HepG2 (cell line): ENCODE measurements around the gene TMC8. TPM values are rescaled to one million over a fixed set of nuclear protein-coding genes. Genes with fewer than 3 reads are reported as not detected.

Experiments
- GLI4 ChIP-seq: sonication (generic); formaldehyde crosslinking; IDR thresholded peaks from 2 replicates; pipeline ENCODE4 v1.5.1; 2020; ENCODE audit warnings: missing genetic modification reagents, mild to moderate bottlenecking, moderate library complexity, borderline replicate concordance
- GMEB1 ChIP-seq: sonication (generic); formaldehyde crosslinking; IDR thresholded peaks from 2 replicates; pipeline ENCODE4 v1.5.1; 2020; ENCODE audit warnings: missing genetic modification reagents, mild to moderate bottlenecking, borderline replicate concordance
- HBP1 ChIP-seq: IDR thresholded peaks from 2 replicates; pipeline ENCODE4 v1.6.1; 2016; ENCODE audit warnings: low read depth, control low read depth
- MIXL1 ChIP-seq: IDR thresholded peaks from 2 replicates; pipeline ENCODE4 v1.6.1; 2016
- MYC ChIP-seq: sonication (generic); formaldehyde crosslinking; IDR thresholded peaks from 2 replicates; pipeline ENCODE4 v1.9.0; 2021; ENCODE audit warnings: missing genetic modification reagents, borderline replicate concordance
- NCOR1 ChIP-seq: fragments of 200-600 bp; sonication (generic); IDR thresholded peaks from 2 replicates; pipeline ENCODE4 v1.7.0; 2017; ENCODE audit warnings: antibody characterized with exemption, low read length, borderline replicate concordance
- PCBP2 ChIP-seq: fragments of 200-400 bp; formaldehyde crosslinking; optimal IDR thresholded peaks from 2 replicates; pipeline ENCODE3; 2018; ENCODE audit warnings: low read length, low read depth; ENCODE audit not compliant: poor library complexity, severe bottlenecking
- PRDM15 ChIP-seq: sonication (generic); formaldehyde crosslinking; IDR thresholded peaks from 2 replicates; pipeline ENCODE4 v1.4.0; 2020; ENCODE audit warnings: missing genetic modification reagents
- RBFOX2 ChIP-seq: fragments of 200-400 bp; formaldehyde crosslinking; IDR thresholded peaks from 2 replicates; pipeline ENCODE4 v1.6.1; 2017; ENCODE audit warnings: low read depth, mild to moderate bottlenecking, low read length
- RXRB ChIP-seq: IDR thresholded peaks from 2 replicates; pipeline ENCODE4 v1.6.1; 2016; ENCODE audit warnings: borderline replicate concordance, missing genetic modification reagents, missing compliant biosample characterization
- SALL1 ChIP-seq: sonication (generic); formaldehyde crosslinking; IDR thresholded peaks from 2 replicates; pipeline ENCODE4 v1.8.0; 2022; ENCODE audit warnings: mild to moderate bottlenecking, missing genetic modification reagents
- SMAD1 ChIP-seq: sonication (generic); formaldehyde crosslinking; IDR thresholded peaks from 2 replicates; pipeline ENCODE4 v1.4.0; 2020; ENCODE audit warnings: missing genetic modification reagents, low read depth, mild to moderate bottlenecking, borderline replicate concordance
- SP140L ChIP-seq: sonication (generic); formaldehyde crosslinking; IDR thresholded peaks from 2 replicates; pipeline ENCODE4 v1.4.0; 2020; ENCODE audit warnings: missing genetic modification reagents, borderline replicate concordance
- SP5 ChIP-seq: IDR thresholded peaks from 2 replicates; pipeline ENCODE4 v1.6.1; 2016; ENCODE audit warnings: low read depth, borderline replicate concordance
- XRCC5 ChIP-seq: fragments of 200-400 bp; formaldehyde crosslinking; optimal IDR thresholded peaks from 2 replicates; pipeline ENCODE3; 2017; ENCODE audit warnings: mild to moderate bottlenecking, low read length
- ZKSCAN1 ChIP-seq: fragments of 150-350 bp; IDR thresholded peaks from 2 replicates; pipeline ENCODE4 v1.6.1; 2014; ENCODE audit warnings: low read length
- ZNF263 ChIP-seq: sonication (generic); formaldehyde crosslinking; IDR thresholded peaks from 2 replicates; pipeline ENCODE4 v1.4.0; 2020; ENCODE audit warnings: missing genetic modification reagents
- ZNF558 ChIP-seq: sonication (generic); formaldehyde crosslinking; IDR thresholded peaks from 2 replicates; pipeline ENCODE4 v1.9.0; 2022; ENCODE audit warnings: mild to moderate bottlenecking, missing genetic modification reagents, borderline replicate concordance
- ZNF672 ChIP-seq: sonication (generic); formaldehyde crosslinking; IDR thresholded peaks from 2 replicates; pipeline ENCODE4 v1.8.1; 2022; ENCODE audit warnings: missing genetic modification reagents
- ZNF749 ChIP-seq: sonication (generic); formaldehyde crosslinking; IDR thresholded peaks from 2 replicates; pipeline ENCODE4 v1.8.0; 2022; ENCODE audit warnings: mild to moderate bottlenecking, missing genetic modification reagents, moderate library complexity, borderline replicate concordance
- ZNF878 ChIP-seq: sonication (generic); formaldehyde crosslinking; IDR thresholded peaks from 2 replicates; pipeline ENCODE4 v1.8.1; 2023; ENCODE audit warnings: mild to moderate bottlenecking, missing genetic modification reagents, moderate library complexity
- ZSCAN30 ChIP-seq: sonication (generic); formaldehyde crosslinking; IDR thresholded peaks from 2 replicates; pipeline ENCODE4 v1.5.0; 2020; ENCODE audit warnings: mild to moderate bottlenecking, missing genetic modification reagents
- polyA plus RNA-seq, 8 experiments: library from polyadenylated mRNA; depleted of rRNA in 3 of 8; stranded (reverse) in 7 of 8; unstranded in 1 of 8; fragments of >200 nt; fragmentation: Illumina TruSeq in 4 of 8; extraction: Trizol in 4 of 8; gene quantifications; 2 replicates each; pipeline versions ENCODE4 v1.2.1 to v1.2.3, GENCODE V29; 2011 to 2016; ENCODE audit warnings: low read depth in 4 of 8, missing spikeins in 1 of 8, mixed read lengths in 1 of 8; ENCODE audit not compliant: insufficient read depth in 1 of 8
- total RNA-seq, 5 experiments: library from RNA; depleted of rRNA; stranded (reverse); fragments of >200 nt; fragmentation: Illumina TruSeq; extraction: Trizol; gene quantifications; 2 replicates each; pipeline ENCODE4 v1.2.3, GENCODE V29; 2016; ENCODE audit warnings: low read depth in 1 of 5
- TF ChIP-seq, protein P1 (sequence below): sonication (generic); formaldehyde crosslinking; IDR thresholded peaks from 2 replicates; pipeline ENCODE4 v1.4.0; 2020; ENCODE audit warnings: missing genetic modification reagents

The TMC8 gene
- total and polyA plus RNA-seq, 2 of the 13 experiments (the other 11 are each of a cell fraction or from before 2014, with no cell fraction given): 0.53 to 7.8 TPM

DNA sequence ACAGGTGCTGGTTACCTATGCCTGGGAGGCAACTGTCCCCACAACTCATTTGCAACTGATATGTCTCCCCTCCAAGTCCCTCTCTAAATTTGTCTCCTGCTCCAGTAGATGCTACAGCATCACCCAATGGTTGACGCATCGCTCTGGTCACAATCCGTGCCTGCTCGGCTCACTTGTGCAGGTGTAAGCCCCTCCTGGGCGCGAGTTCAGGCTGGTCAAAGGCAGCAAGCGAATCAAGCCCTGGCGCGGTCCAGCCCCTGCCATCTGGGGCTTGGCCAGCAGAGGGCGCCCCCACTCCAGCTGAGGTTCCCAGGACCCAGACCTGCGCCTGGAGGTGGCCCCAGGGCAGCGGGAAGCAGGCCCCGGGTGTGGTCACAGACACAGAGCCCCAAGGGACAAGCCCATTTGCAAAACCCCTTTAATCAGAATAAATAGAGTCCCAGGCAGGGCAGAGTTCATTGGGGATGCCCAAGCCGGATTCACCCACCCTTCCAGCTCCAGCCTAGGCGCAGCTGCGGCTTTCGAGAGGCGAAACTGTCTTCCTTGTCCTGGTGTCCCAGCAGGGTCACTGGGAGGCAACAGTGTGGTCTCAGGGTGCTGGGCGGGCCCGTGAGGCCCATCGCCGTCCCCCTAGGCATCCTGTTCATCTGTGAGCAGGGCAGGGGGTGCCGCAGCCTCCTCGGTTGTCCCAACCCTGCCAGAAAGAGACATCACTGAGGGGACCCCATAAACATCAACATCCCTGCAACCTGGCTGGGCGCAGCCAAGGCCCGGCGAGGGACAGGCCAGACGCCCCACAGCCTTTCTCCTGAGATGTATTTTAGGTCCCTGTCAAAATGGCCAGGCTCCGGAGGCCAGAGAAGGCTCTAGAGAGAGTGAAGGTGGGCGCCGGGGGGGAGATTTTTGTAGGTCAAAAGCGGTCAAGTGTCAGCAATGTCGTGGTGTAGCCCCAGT, 17.8 kb upstream of the TMC8 start (continued):
- TF ChIP-seq SP5 (CRISPR knock-in tag) (0 out of 2 replicates have a peak, but pooled peaks have one; percentile 11), ZNF263 (CRISPR knock-in tag) (peak; percentile 70), HBP1 (0 out of 2 replicates have a peak, but pooled peaks have one; percentile 12), PCBP2 (no peak), XRCC5 (peak; percentile 88), ZNF878 (no peak), ZNF558 (CRISPR knock-in tag) (no peak), MYC (CRISPR knock-in tag) (peak; percentile 66), PRDM15 (CRISPR knock-in tag) (no peak), RBFOX2 (no peak), ZNF672 (CRISPR knock-in tag) (no peak), NCOR1 (no peak), MIXL1 (CRISPR knock-in tag) (0 out of 2 replicates have a peak, but pooled peaks have one; percentile 45), RXRB (CRISPR knock-in tag) (peak; percentile 69), ZKSCAN1 (no peak), GMEB1 (no peak), GLI4 (CRISPR knock-in tag) (no peak), SALL1 (CRISPR knock-in tag) (peak; percentile 46; the same call in 1 of the 2 replicates), SMAD1 (CRISPR knock-in tag) (peak; percentile 92; the same call in 1 of the 2 replicates), ZNF749 (CRISPR knock-in tag) (no peak), ZSCAN30 (no peak), SP140L (CRISPR knock-in tag) (no peak)
- TF ChIP-seq, protein P1, sequence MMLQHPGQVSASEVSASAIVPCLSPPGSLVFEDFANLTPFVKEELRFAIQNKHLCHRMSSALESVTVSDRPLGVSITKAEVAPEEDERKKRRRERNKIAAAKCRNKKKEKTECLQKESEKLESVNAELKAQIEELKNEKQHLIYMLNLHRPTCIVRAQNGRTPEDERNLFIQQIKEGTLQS (CRISPR knock-in tag): 0 out of 2 replicates have a peak, but pooled peaks have one; percentile 40
